ENCODE results near the gene TANK. TPM values are rescaled to one million over a fixed set of nuclear protein-coding genes. Genes with fewer than 3 reads are reported as not detected.

The TANK gene
- total RNA-seq, 6 donors from 2014 or later, result 41.9 to 214 (median 75.0) TPM

GRCh38 chr2:161136696-161137324, 23.4 kb upstream of the TANK start:
- no peak for TF ChIP-seq EP300 (IDR thresholded peaks at IDR 0.05)
- peak in 2 of 4 donors; percentile 33 to 70 for TF ChIP-seq POLR2A (IDR thresholded peaks at IDR 0.05)
- TF ChIP-seq, protein P1, sequence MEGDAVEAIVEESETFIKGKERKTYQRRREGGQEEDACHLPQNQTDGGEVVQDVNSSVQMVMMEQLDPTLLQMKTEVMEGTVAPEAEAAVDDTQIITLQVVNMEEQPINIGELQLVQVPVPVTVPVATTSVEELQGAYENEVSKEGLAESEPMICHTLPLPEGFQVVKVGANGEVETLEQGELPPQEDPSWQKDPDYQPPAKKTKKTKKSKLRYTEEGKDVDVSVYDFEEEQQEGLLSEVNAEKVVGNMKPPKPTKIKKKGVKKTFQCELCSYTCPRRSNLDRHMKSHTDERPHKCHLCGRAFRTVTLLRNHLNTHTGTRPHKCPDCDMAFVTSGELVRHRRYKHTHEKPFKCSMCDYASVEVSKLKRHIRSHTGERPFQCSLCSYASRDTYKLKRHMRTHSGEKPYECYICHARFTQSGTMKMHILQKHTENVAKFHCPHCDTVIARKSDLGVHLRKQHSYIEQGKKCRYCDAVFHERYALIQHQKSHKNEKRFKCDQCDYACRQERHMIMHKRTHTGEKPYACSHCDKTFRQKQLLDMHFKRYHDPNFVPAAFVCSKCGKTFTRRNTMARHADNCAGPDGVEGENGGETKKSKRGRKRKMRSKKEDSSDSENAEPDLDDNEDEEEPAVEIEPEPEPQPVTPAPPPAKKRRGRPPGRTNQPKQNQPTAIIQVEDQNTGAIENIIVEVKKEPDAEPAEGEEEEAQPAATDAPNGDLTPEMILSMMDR (IDR thresholded peaks at IDR 0.05), result no peak
- TF ChIP-seq POLR2AphosphoS5 (IDR thresholded peaks at IDR 0.05), result peak; percentile 43 to 68
- Histone ChIP-seq H3K27ac (peak overlapping the region; percentile 53 to 84 (median 72)), H3K4me3 (peak overlapping the region in 3 of 4 donors; percentile 13 to 39 (median 31)), H3K4me1 (peaks cover 22 to 62% (median 37%) of the 10 kb centered on the region in 4 donors), H3K9me3 (no peaks in the 10 kb centered on the region), H3K36me3 (no peaks in the 10 kb centered on the region), H3K27me3 (no peaks in the 10 kb centered on the region)
- WGBS, 2 donors, result 16 to 24% methylated on average over 4 of the region's 4 CpGs
- peak; percentile 75 to 89 for ATAC-seq (ENCODE audit: low FRiP score in 2 of 2)
- DNase-seq, result peak in 1 of 2 donors; percentile 48

GRCh38 chr2:161138429-161138828, 21.8 kb upstream of the TANK start:
- H3K36me3 ChIP-seq, result no peaks in the 10 kb centered on the region
- H3K9me3 ChIP-seq, result no peaks in the 10 kb centered on the region
- WGBS, 2 donors, result 51 to 58% methylated on average over 2 of the region's 2 CpGs
- no peaks in the 10 kb centered on the region for H3K27me3 ChIP-seq
- H3K4me1 ChIP-seq, result peaks cover 22 to 62% (median 36%) of the 10 kb centered on the region in 4 donors
- TF ChIP-seq, protein P1 (IDR thresholded peaks at IDR 0.05), result no peak
- H3K4me3 ChIP-seq, result peak overlapping the region in 2 of 4 donors; percentile 31 to 39
- ATAC-seq (ENCODE audit: low FRiP score in 2 of 2) (no peak), DNase-seq (no peak)
- H3K27ac ChIP-seq, result peak overlapping the region in 3 of 4 donors; percentile 28 to 84 (median 32)

- H3K9me3 ChIP-seq, result no peaks in the 10 kb centered on the region
- ATAC-seq (ENCODE audit: low FRiP score in 2 of 2) (peak in 1 of 2 donors; percentile 70), DNase-seq (no peak)
- TF ChIP-seq EP300 (IDR thresholded peaks at IDR 0.05) (no peak), POLR2A (IDR thresholded peaks at IDR 0.05) (no peak), POLR2AphosphoS5 (IDR thresholded peaks at IDR 0.05) (no peak)
- TF ChIP-seq, protein P1 (IDR thresholded peaks at IDR 0.05), result no peak
- H3K4me3 ChIP-seq, result peak overlapping the region in 2 of 4 donors; percentile 23 to 39
- peak overlapping the region in 1 of 4 donors; percentile 28 for H3K27ac ChIP-seq
- no peaks in the 10 kb centered on the region for H3K36me3 ChIP-seq
- no peaks in the 10 kb centered on the region for H3K27me3 ChIP-seq
- H3K4me1 ChIP-seq, result peaks cover 22 to 61% (median 35%) of the 10 kb centered on the region in 4 donors
- WGBS, 2 donors, result 18 to 29% methylated on average over 3 of the region's 3 CpGs
Observed at GRCh38 chr2:161139098-161139987, 20.9 kb upstream of the TANK start.

GRCh38 chr2:161141033-161141432, 19.2 kb upstream of the TANK start:
- DNase-seq (no peak), ATAC-seq (ENCODE audit: low FRiP score in 2 of 2) (no peak)
- no peaks in the 10 kb centered on the region for H3K27me3 ChIP-seq
- H3K9me3 ChIP-seq, result no peaks in the 10 kb centered on the region
- no peak overlapping the region for H3K4me3 ChIP-seq
- no peak overlapping the region for H3K27ac ChIP-seq
- peaks cover 6 to 44% (median 21%) of the 10 kb centered on the region in 4 donors for H3K4me1 ChIP-seq
- TF ChIP-seq POLR2A (IDR thresholded peaks at IDR 0.05) (no peak), POLR2AphosphoS5 (IDR thresholded peaks at IDR 0.05) (no peak), EP300 (IDR thresholded peaks at IDR 0.05) (no peak)
- TF ChIP-seq, protein P1 (IDR thresholded peaks at IDR 0.05), result no peak
- no peaks in the 10 kb centered on the region for H3K36me3 ChIP-seq
- WGBS, 2 donors, result 74 to 80% methylated on average over 2 of the region's 2 CpGs
